CD14-positive monocyte (primary cell): ENCODE measurements around the gene GPR39. TPM values are rescaled to one million over a fixed set of nuclear protein-coding genes. Genes with fewer than 3 reads are reported as not detected.
A peak's percentile ranks its signal among the peaks of the same experiment; 100 is the strongest.

Experiments used
- DNase-seq, 3 donors: peaks; one replicate each; pipeline ENCODE4 v3.0.0-alpha.2; 2011 to 2022
- H2AFZ ChIP-seq: 2 replicates; pipeline ENCODE4 v1.6.0; 2012; ENCODE audit warnings: mild to moderate bottlenecking, low read depth, low read length, inconsistent platforms; ENCODE audit not compliant: insufficient read depth, poor library complexity, severe bottlenecking
- H3K27ac ChIP-seq, 2 donors: 1 replicate in 1 of 2; 2 replicates in 1 of 2; pipeline ENCODE4 v1.5.1; 2012 to 2013; ENCODE audit warnings: low read length in 2 of 2, control low read depth in 1 of 2, inconsistent platforms in 1 of 2, low read depth in 1 of 2, mild to moderate bottlenecking in 1 of 2
- H3K27me3 ChIP-seq, 2 donors: one replicate each; pipeline versions ENCODE4 v1.6.0 to v1.6.1; 2011 to 2013; ENCODE audit warnings: low read length in 2 of 2; ENCODE audit not compliant: control insufficient read depth in 2 of 2, insufficient read depth in 2 of 2
- H3K36me3 ChIP-seq, 2 donors: replicated peaks in 1 of 2; 1 replicate in 1 of 2; 2 replicates in 1 of 2; pipeline versions ENCODE4 v1.5.1 to v1.6.1; 2012 to 2013; ENCODE audit warnings: low read length in 2 of 2, control low read depth in 1 of 2, inconsistent platforms in 1 of 2, mild to moderate bottlenecking in 1 of 2; ENCODE audit not compliant: insufficient read depth in 2 of 2, control insufficient read depth in 1 of 2
- H3K4me1 ChIP-seq, 2 donors: 1 replicate in 1 of 2; 2 replicates in 1 of 2; pipeline versions ENCODE4 v1.5.1 to v1.6.1; 2012 to 2013; ENCODE audit warnings: low read length in 2 of 2, control low read depth in 1 of 2, inconsistent platforms in 1 of 2, mild to moderate bottlenecking in 1 of 2, moderate library complexity in 1 of 2; ENCODE audit not compliant: insufficient read depth in 2 of 2, control insufficient read depth in 1 of 2
- H3K4me2 ChIP-seq: replicated peaks from 2 replicates; pipeline ENCODE3; 2012; ENCODE audit warnings: low read length, moderate library complexity, mild to moderate bottlenecking; ENCODE audit not compliant: poor library complexity, severe bottlenecking; ENCODE audit errors: extremely low read depth
- H3K4me3 ChIP-seq, 3 experiments: fragments of 200-600 bp in 1 of 3; sonication (generic) in 1 of 3; replicated peaks in 1 of 3; 1 replicate in 2 of 3; 2 replicates in 1 of 3; pipeline ENCODE4 v1.5.1; 2011 to 2013; ENCODE audit warnings: low read length in 3 of 3, mild to moderate bottlenecking in 3 of 3, control low read depth in 2 of 3, low read depth in 2 of 3, inconsistent platforms in 1 of 3, moderate library complexity in 1 of 3
- H3K79me2 ChIP-seq: 2 replicates; pipeline ENCODE4 v1.6.0; 2012; ENCODE audit warnings: mild to moderate bottlenecking, control low read depth, inconsistent platforms, low read length, moderate library complexity; ENCODE audit not compliant: insufficient read depth
- H3K9ac ChIP-seq: 2 replicates; pipeline ENCODE4 v1.6.0; 2017; ENCODE audit warnings: low read length, mild to moderate bottlenecking; ENCODE audit not compliant: insufficient read depth, poor library complexity, severe bottlenecking
- H3K9me3 ChIP-seq, 2 donors: replicated peaks in 1 of 2; 1 replicate in 1 of 2; 2 replicates in 1 of 2; pipeline versions ENCODE4 v1.5.1 to v1.6.1; 2012 to 2013; ENCODE audit warnings: low read length in 2 of 2, control low read depth in 1 of 2; ENCODE audit not compliant: control insufficient read depth in 1 of 2, insufficient read depth in 1 of 2
- H4K20me1 ChIP-seq: 2 replicates; pipeline ENCODE4 v1.6.0; 2012; ENCODE audit warnings: mild to moderate bottlenecking, low read length, control low read depth, moderate library complexity; ENCODE audit not compliant: insufficient read depth
- H3K27ac Mint-ChIP-seq, 7 donors: one replicate each; pipeline ENCODE4 v1.8.0; 2020; ENCODE audit warnings: mild to moderate bottlenecking in 7 of 7, mixed read lengths in 7 of 7, moderate library complexity in 6 of 7, inconsistent platforms in 2 of 7
- H3K27me3 Mint-ChIP-seq, 3 donors: one replicate each; pipeline ENCODE4 v1.8.0; 2021 to 2022; ENCODE audit warnings: low read depth in 3 of 3, mild to moderate bottlenecking in 3 of 3, mixed read lengths in 3 of 3, moderate library complexity in 3 of 3, inconsistent platforms in 1 of 3
- H3K36me3 Mint-ChIP-seq, 2 donors: one replicate each; pipeline ENCODE4 v1.8.0; 2020; ENCODE audit warnings: mixed read lengths in 2 of 2, inconsistent platforms in 1 of 2, mild to moderate bottlenecking in 1 of 2
- H3K4me1 Mint-ChIP-seq: one replicate; pipeline ENCODE4 v1.8.0; 2020; ENCODE audit warnings: mild to moderate bottlenecking, mixed read lengths
- H3K4me3 Mint-ChIP-seq, 2 donors: one replicate each; pipeline ENCODE4 v1.8.0; 2020; ENCODE audit warnings: mild to moderate bottlenecking in 2 of 2, mixed read lengths in 2 of 2, moderate library complexity in 1 of 2
- H3K9me3 Mint-ChIP-seq, 7 donors: one replicate each; pipeline ENCODE4 v1.8.0; 2020 to 2022; ENCODE audit warnings: mixed read lengths in 7 of 7, mild to moderate bottlenecking in 6 of 7, moderate library complexity in 6 of 7, inconsistent platforms in 2 of 7
- WGBS: methylation state at CpG from one replicate; pipeline ENCODE4 v1.1.5; 2013; ENCODE audit warnings: missing lambda C conversion rate; ENCODE audit not compliant: insufficient coverage; 5-methylcytosine and 5-hydroxymethylcytosine counted together
- intact Hi-C, 2 donors: fragments of 100-400 bp; cut with micrococcal nuclease; formaldehyde crosslinking; loops; one replicate each; pipeline versions ENCODE4 v1.15.0 to v1.15.1; 2023
- polyA plus RNA-seq, 3 donors: library from polyadenylated mRNA; depleted of rRNA in 1 of 3; unstranded in 2 of 3; stranded (reverse) in 1 of 3; fragments of 300-500 nt in 2 of 3; fragments of >200 nt in 1 of 3; fragmentation: Illumina TruSeq in 2 of 3; gene quantifications; 1 replicate in 2 of 3; 2 replicates in 1 of 3; pipeline ENCODE4 v1.2.3, GENCODE V29; 2012 to 2021
- TF ChIP-seq, protein P1 (sequence below): fragments of 200-600 bp; IDR thresholded peaks from one replicate; pipeline ENCODE4 v1.8.0; 2022; ENCODE audit warnings: antibody characterized with exemption, mild to moderate bottlenecking

GPR39 gene
- polyA plus RNA-seq, 3 donors: 0.12 TPM; not detected in 2

DNA sequence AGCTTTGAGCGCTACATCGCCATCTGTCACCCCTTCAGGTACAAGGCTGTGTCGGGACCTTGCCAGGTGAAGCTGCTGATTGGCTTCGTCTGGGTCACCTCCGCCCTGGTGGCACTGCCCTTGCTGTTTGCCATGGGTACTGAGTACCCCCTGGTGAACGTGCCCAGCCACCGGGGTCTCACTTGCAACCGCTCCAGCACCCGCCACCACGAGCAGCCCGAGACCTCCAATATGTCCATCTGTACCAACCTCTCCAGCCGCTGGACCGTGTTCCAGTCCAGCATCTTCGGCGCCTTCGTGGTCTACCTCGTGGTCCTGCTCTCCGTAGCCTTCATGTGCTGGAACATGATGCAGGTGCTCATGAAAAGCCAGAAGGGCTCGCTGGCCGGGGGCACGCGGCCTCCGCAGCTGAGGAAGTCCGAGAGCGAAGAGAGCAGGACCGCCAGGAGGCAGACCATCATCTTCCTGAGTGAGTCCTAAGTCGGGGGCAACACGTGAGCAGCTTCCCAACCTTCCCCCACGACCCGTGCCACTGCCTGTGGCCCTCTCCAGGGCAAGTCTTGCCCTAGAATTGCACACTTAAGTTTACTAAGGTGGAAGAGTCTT is 928 bp downstream of the GPR39 start:
- H3K4me1 Mint-ChIP-seq: peaks cover 11% of the 10 kb centered on the region
- Histone ChIP-seq H3K4me3 (no peak overlapping the region), H3K27ac (no peak overlapping the region), H3K4me2 (no peak overlapping the region), H3K79me2 (no peaks in the 10 kb centered on the region), H3K9me3 (no peaks in the 10 kb centered on the region), H3K9ac (no peak overlapping the region), H3K36me3 (no peaks in the 10 kb centered on the region), H2AFZ (no peak overlapping the region), H3K27me3 (peaks cover 18 to 52% of the 10 kb centered on the region in 2 donors), H3K4me1 (peaks cover 12% of the 10 kb centered on the region in 2 donors), H4K20me1 (no peaks in the 10 kb centered on the region)
- H3K9me3 Mint-ChIP-seq: peaks cover 0 to 12% (median 2%) of the 10 kb centered on the region in 7 donors
- no peak for DNase-seq
- peaks cover 44 to 66% (median 45%) of the 10 kb centered on the region in 3 donors for H3K27me3 Mint-ChIP-seq
- peaks cover 0 to 2% of the 10 kb centered on the region in 2 donors for H3K36me3 Mint-ChIP-seq
- peak overlapping the region in 1 of 7 donors; percentile 28 for H3K27ac Mint-ChIP-seq
- H3K4me3 Mint-ChIP-seq: peak overlapping the region in 1 of 2 donors; percentile 81
- TF ChIP-seq, protein P1, sequence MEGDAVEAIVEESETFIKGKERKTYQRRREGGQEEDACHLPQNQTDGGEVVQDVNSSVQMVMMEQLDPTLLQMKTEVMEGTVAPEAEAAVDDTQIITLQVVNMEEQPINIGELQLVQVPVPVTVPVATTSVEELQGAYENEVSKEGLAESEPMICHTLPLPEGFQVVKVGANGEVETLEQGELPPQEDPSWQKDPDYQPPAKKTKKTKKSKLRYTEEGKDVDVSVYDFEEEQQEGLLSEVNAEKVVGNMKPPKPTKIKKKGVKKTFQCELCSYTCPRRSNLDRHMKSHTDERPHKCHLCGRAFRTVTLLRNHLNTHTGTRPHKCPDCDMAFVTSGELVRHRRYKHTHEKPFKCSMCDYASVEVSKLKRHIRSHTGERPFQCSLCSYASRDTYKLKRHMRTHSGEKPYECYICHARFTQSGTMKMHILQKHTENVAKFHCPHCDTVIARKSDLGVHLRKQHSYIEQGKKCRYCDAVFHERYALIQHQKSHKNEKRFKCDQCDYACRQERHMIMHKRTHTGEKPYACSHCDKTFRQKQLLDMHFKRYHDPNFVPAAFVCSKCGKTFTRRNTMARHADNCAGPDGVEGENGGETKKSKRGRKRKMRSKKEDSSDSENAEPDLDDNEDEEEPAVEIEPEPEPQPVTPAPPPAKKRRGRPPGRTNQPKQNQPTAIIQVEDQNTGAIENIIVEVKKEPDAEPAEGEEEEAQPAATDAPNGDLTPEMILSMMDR: no peak
- intact Hi-C loops: no loop called here
- WGBS: 100% methylated on average over 26 of the region's 30 CpGs

DNA sequence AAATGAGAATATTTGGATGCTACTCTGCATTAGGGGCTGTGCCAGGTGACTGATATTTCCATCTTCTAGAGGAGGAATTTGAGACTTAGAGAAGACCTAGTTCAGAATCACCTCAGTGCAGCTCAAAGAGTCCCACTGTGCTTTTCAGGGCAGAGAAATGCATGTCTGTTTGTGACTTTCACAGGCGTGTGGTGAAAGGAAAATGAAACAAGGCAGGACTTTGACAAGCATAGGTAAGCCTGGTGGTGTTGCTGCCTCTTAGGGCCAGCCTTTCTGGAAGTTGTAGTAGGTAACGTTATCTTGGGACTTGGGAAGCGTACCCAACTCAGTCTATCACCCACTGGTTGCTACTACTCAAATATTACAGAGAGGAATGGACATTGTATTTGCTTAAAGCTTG is 2.6 kb downstream of the GPR39 start:
- Histone ChIP-seq H4K20me1 (no peaks in the 10 kb centered on the region), H3K9ac (no peak overlapping the region), H2AFZ (no peak overlapping the region), H3K9me3 (no peaks in the 10 kb centered on the region), H3K27ac (no peak overlapping the region), H3K4me2 (no peak overlapping the region), H3K36me3 (no peaks in the 10 kb centered on the region), H3K79me2 (no peaks in the 10 kb centered on the region), H3K4me1 (peaks cover 12% of the 10 kb centered on the region in 2 donors), H3K4me3 (no peak overlapping the region), H3K27me3 (peaks cover 13 to 44% of the 10 kb centered on the region in 2 donors)
- Mint-ChIP-seq H3K27me3 (peaks cover 44 to 58% (median 45%) of the 10 kb centered on the region in 3 donors), H3K27ac (no peak overlapping the region), H3K9me3 (peaks cover 0 to 11% (median 2%) of the 10 kb centered on the region in 7 donors), H3K36me3 (peaks cover 0 to 2% of the 10 kb centered on the region in 2 donors), H3K4me3 (no peak overlapping the region), H3K4me1 (peaks cover 11% of the 10 kb centered on the region)
- TF ChIP-seq, protein P1: no peak
- DNase-seq: no peak
- no CpG with 5 or more reads among the region's 3 CpGs for WGBS
- intact Hi-C loops: no loop called here
